B cell (primary cell): ENCODE measurements around the gene ELOB. TPM values are rescaled to one million over a fixed set of nuclear protein-coding genes. Genes with fewer than 3 reads are reported as not detected.
A peak's percentile ranks its signal among the peaks of the same experiment; 100 is the strongest.

Experiments used
- ATAC-seq: fragments of 200-7000 bp; cut with Tn5 transposase; one replicate; pipeline ENCODE4 v1.10.0; 2021; ENCODE audit warnings: low read depth, mild to moderate bottlenecking, moderate number of reproducible peaks, moderate library complexity
- CTCF ChIA-PET: fragments of 350-600 bp; sonication (Branson Sonifier 250); formaldehyde crosslinking; loops from one replicate; lab custom pipeline; 2021; ENCODE audit warnings: antibody characterized with exemption, inconsistent platforms; lab: Charles Lee
- POLR2A ChIA-PET: fragments of 350-600 bp; sonication (Branson Sonifier 250); formaldehyde crosslinking; loops from one replicate; lab custom pipeline; 2021; ENCODE audit warnings: antibody characterized with exemption; lab: Charles Lee
- DNase-seq: peaks from one replicate; pipeline ENCODE4 v3.0.0; 2013
- H2AFZ ChIP-seq: 2 replicates; pipeline ENCODE4 v1.6.1; 2012; ENCODE audit warnings: mild to moderate bottlenecking, low read depth, low read length; ENCODE audit not compliant: insufficient read depth, poor library complexity, severe bottlenecking
- H3K27ac ChIP-seq, 2 donors: 1 replicate in 1 of 2; 2 replicates in 1 of 2; pipeline ENCODE4 v1.5.1; 2012 to 2013; ENCODE audit warnings: low read length in 2 of 2, mild to moderate bottlenecking in 2 of 2, moderate library complexity in 1 of 2
- H3K27me3 ChIP-seq, 4 experiments: fragments of 200-600 bp in 1 of 4; sonication (generic) in 1 of 4; replicated peaks in 1 of 4; 1 replicate in 2 of 4; 2 replicates in 2 of 4; pipeline versions ENCODE4 v1.6.1 to v1.7.0; 2013 to 2016; ENCODE audit warnings: low read length in 3 of 4, mild to moderate bottlenecking in 2 of 4, mixed read lengths in 1 of 4, moderate library complexity in 1 of 4; ENCODE audit not compliant: insufficient read depth in 4 of 4, control insufficient read depth in 3 of 4; ENCODE audit errors: control extremely low read depth in 1 of 4
- H3K36me3 ChIP-seq, 2 experiments: replicated peaks in 1 of 2; 1 replicate in 1 of 2; 2 replicates in 1 of 2; pipeline versions ENCODE4 v1.6.1 to v1.7.1; 2013; ENCODE audit warnings: low read length in 1 of 2; ENCODE audit not compliant: insufficient read depth in 2 of 2, control insufficient read depth in 1 of 2; ENCODE audit errors: control extremely low read depth in 1 of 2, extremely low read depth in 1 of 2
- H3K4me1 ChIP-seq, 2 donors: fragments of 200-600 bp in 1 of 2; sonication (generic) in 1 of 2; 1 replicate in 1 of 2; 2 replicates in 1 of 2; pipeline versions ENCODE4 v1.5.1 to v1.6.1; 2013 to 2017; ENCODE audit warnings: low read length in 2 of 2; ENCODE audit not compliant: control insufficient read depth in 2 of 2, insufficient read depth in 2 of 2
- H3K4me2 ChIP-seq: replicated peaks from 2 replicates; pipeline ENCODE3; 2012; ENCODE audit warnings: mild to moderate bottlenecking, low read depth, low read length; ENCODE audit not compliant: poor library complexity, severe bottlenecking
- H3K4me3 ChIP-seq, 5 experiments: fragments of 200-600 bp in 1 of 5; sonication (generic) in 1 of 5; 1 replicate in 3 of 5; 2 replicates in 2 of 5; pipeline versions ENCODE4 v1.5.1 to v1.7.0; 2011 to 2016; ENCODE audit warnings: low read length in 4 of 5, mild to moderate bottlenecking in 4 of 5, low read depth in 2 of 5, control low read depth in 1 of 5, moderate library complexity in 1 of 5; ENCODE audit not compliant: insufficient read depth in 1 of 5; ENCODE audit errors: control extremely low read depth in 1 of 5, extremely low read depth in 1 of 5
- H3K79me2 ChIP-seq: fragments of 200-600 bp; sonication (generic); one replicate; pipeline ENCODE4 v1.6.0; 2016; ENCODE audit warnings: low read length; ENCODE audit not compliant: control insufficient read depth, insufficient read depth
- H3K9ac ChIP-seq: fragments of 200-600 bp; sonication (generic); 2 replicates; pipeline ENCODE4 v1.6.1; 2017; ENCODE audit warnings: mild to moderate bottlenecking, low read length, moderate library complexity
- H3K9me3 ChIP-seq, 3 donors: one replicate each; pipeline versions ENCODE4 v1.6.1 to v1.7.1; 2013; ENCODE audit warnings: low read length in 2 of 3; ENCODE audit not compliant: control insufficient read depth in 2 of 3, insufficient read depth in 1 of 3; ENCODE audit errors: control extremely low read depth in 1 of 3
- H4K20me1 ChIP-seq: 2 replicates; pipeline ENCODE4 v1.6.0; 2012; ENCODE audit warnings: mild to moderate bottlenecking, low read length; ENCODE audit not compliant: insufficient read depth, control insufficient read depth, poor library complexity, severe bottlenecking
- H3K27ac Mint-ChIP-seq: one replicate; pipeline ENCODE4 v1.8.0; 2021; ENCODE audit warnings: mixed read lengths
- H3K27me3 Mint-ChIP-seq: one replicate; pipeline ENCODE4 v1.8.0; 2021; ENCODE audit warnings: mixed read lengths
- H3K4me1 Mint-ChIP-seq: one replicate; pipeline ENCODE4 v1.8.0; 2021; ENCODE audit warnings: mixed read lengths
- H3K4me3 Mint-ChIP-seq: one replicate; pipeline ENCODE4 v1.8.0; 2021; ENCODE audit warnings: mixed read lengths
- H3K9me3 Mint-ChIP-seq: one replicate; pipeline ENCODE4 v1.8.0; 2022; ENCODE audit warnings: mixed read lengths; ENCODE audit not compliant: insufficient read depth
- EZH2 ChIP-seq: IDR thresholded peaks from 2 replicates; pipeline ENCODE4 v1.6.1; 2012; ENCODE audit warnings: borderline replicate concordance, low read depth, mild to moderate bottlenecking, moderate library complexity, low read length; ENCODE audit not compliant: insufficient read depth, poor library complexity, severe bottlenecking
- WGBS: methylation state at CpG from one replicate; pipeline ENCODE4 v1.1.5; 2013; ENCODE audit warnings: missing lambda C conversion rate; ENCODE audit not compliant: insufficient coverage; 5-methylcytosine and 5-hydroxymethylcytosine counted together
- intact Hi-C: fragments of 100-400 bp; cut with micrococcal nuclease; formaldehyde crosslinking; loops from one replicate; pipeline ENCODE4 v1.10.0; 2022
- polyA plus RNA-seq: library from polyadenylated mRNA; depleted of rRNA; stranded (reverse); fragments of >200 nt; gene quantifications from 2 replicates; pipeline ENCODE4 v1.2.3, GENCODE V29; 2012
- total RNA-seq, 2 donors: library from RNA; stranded (reverse); fragments of 120-200 nt in 1 of 2; gene quantifications; 1 replicate in 1 of 2; 2 replicates in 1 of 2; pipeline versions ENCODE4 v1.2.3 to v1.2.4, GENCODE V29; 2013 to 2022
- TF ChIP-seq, protein P1 (sequence below): fragments of 200-600 bp; IDR thresholded peaks from one replicate; pipeline ENCODE4 v1.8.0; 2022; ENCODE audit warnings: antibody characterized with exemption, mild to moderate bottlenecking

Gene ELOB
- total and polyA plus RNA-seq, 2 donors (not counting 1 experiment from before 2014, with no cell fraction given): 93.1 to 136 TPM

DNA sequence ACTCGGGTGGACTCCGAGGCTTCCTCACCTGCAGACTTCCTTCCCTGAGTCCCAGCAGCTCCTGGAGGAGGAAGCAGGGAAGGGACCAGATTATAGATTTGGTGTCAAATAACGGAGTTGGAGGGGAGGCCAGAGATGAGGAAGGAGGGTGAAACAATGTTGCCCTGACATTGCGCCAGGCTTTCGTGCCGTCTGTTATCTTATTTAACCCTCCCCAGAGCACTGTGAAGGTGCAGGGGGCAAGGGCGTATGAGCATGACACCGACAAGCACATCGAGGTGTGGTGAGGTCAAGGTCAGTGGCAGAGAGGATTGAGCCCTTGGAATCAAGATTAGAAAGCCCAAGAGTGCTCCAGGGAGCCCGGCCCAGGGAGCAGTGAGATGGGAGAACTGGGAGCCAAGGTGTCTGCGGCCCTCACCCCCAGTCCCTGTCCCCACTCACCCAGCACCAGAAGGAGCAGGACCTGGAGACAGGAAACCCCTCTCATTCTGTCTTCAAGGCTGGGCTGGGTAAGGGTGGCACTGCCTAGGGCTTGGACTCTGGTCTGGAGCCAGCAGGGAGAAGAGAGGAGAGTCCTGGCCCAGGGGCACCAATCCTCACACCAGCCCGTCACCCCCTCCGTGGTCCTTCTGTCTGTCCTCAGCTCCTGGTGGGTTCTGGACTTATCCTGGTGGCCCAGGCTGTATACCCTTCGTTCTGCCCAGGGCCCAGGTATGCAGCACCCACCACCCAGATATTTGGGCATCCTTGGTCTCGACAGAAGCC is 9.2 kb upstream of the ELOB start:
- ATAC-seq (no peak), DNase-seq (no peak)
- H3K4me2 ChIP-seq: peak overlapping the region; percentile 89
- H3K4me1 ChIP-seq: peaks cover 7 to 17% of the 10 kb centered on the region in 2 donors
- H3K9ac ChIP-seq: peak overlapping the region; percentile 57
- no peaks in the 10 kb centered on the region for H3K36me3 ChIP-seq
- ChIA-PET POLR2A (no interaction called here), CTCF (interaction anchor here (0.6 kb wide), 2 partner anchors 32 to 154 kb away, joined by 3 to 4 read pairs; no protein-coding TSS in a partner anchor)
- peaks cover 0 to 6% (median 0%) of the 10 kb centered on the region in 3 donors for H3K9me3 ChIP-seq
- Mint-ChIP-seq H3K27ac (no peak overlapping the region), H3K4me1 (peaks cover 9% of the 10 kb centered on the region), H3K4me3 (peak overlapping the region; percentile 44), H3K27me3 (peaks cover 23% of the 10 kb centered on the region), H3K9me3 (no peaks in the 10 kb centered on the region)
- TF ChIP-seq, protein P1, sequence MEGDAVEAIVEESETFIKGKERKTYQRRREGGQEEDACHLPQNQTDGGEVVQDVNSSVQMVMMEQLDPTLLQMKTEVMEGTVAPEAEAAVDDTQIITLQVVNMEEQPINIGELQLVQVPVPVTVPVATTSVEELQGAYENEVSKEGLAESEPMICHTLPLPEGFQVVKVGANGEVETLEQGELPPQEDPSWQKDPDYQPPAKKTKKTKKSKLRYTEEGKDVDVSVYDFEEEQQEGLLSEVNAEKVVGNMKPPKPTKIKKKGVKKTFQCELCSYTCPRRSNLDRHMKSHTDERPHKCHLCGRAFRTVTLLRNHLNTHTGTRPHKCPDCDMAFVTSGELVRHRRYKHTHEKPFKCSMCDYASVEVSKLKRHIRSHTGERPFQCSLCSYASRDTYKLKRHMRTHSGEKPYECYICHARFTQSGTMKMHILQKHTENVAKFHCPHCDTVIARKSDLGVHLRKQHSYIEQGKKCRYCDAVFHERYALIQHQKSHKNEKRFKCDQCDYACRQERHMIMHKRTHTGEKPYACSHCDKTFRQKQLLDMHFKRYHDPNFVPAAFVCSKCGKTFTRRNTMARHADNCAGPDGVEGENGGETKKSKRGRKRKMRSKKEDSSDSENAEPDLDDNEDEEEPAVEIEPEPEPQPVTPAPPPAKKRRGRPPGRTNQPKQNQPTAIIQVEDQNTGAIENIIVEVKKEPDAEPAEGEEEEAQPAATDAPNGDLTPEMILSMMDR: no peak
- no peak for TF ChIP-seq EZH2
- WGBS: 60% methylated on average over 9 of the region's 15 CpGs
- intact Hi-C loops: no loop called here
- H3K4me3 ChIP-seq: peak overlapping the region in 1 of 5 experiments; percentile 45
- peaks cover 0 to 50% (median 9%) of the 10 kb centered on the region in 4 experiments for H3K27me3 ChIP-seq
- H3K79me2 ChIP-seq: no peaks in the 10 kb centered on the region
- no peak overlapping the region for H3K27ac ChIP-seq
- H2AFZ ChIP-seq: no peak overlapping the region
- H4K20me1 ChIP-seq: no peaks in the 10 kb centered on the region
